HG02943 (cell line): ENCODE data around the gene APBB2.
"Not testable (repeated sequence)": the region's sequence is repeated elsewhere in the genome, so short reads cannot be mapped to it uniquely, and the experiment has no call there.

Experiments used
- ATAC-seq: cut with Tn5 transposase; IDR thresholded peaks from one replicate; pipeline ENCODE4 v1.9.1; 2021; ENCODE audit warnings: mild to moderate bottlenecking, low read depth, moderate library complexity; ENCODE audit not compliant: unreplicated experiment

Gene APBB2

DNA sequence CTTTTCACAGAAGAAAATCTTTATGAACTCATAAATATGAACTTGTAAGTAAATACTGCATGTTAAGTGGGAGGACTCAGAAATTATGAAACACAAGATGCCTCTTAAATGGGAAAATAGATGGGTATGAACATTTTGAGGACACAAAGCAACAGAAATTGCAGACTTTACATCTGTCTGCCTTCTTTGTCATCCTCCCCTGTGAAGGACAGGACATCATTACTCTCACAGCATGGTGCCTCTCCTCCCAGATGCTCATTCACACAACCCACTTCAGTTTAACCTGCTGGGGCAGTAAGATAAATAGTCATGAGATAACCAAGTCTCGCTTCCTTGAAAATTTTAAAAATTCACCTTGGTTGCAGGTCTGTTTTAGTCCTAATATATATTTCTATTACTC is 144.5 kb downstream of the APBB2 start:
- ATAC-seq = no peak

DNA sequence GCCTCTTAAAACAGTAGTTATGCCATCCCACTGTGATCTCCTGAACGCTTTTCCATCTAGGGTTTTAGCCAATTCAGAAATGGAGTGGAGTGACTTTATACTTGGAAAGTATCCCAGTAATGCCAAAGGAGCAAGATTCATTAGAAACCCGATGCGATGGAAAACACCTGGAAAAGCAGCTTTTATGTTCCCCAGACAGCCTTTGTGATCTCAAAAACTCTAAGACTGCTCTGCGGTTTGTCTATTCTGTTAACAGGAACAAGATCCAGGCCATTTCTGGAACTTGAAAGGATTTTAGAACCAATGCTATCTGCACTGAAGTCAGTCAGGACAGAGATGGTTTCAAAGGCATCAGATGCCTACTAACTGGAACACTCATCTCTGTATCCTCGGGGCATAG is 145.1 kb downstream of the APBB2 start:
- ATAC-seq = no peak

DNA sequence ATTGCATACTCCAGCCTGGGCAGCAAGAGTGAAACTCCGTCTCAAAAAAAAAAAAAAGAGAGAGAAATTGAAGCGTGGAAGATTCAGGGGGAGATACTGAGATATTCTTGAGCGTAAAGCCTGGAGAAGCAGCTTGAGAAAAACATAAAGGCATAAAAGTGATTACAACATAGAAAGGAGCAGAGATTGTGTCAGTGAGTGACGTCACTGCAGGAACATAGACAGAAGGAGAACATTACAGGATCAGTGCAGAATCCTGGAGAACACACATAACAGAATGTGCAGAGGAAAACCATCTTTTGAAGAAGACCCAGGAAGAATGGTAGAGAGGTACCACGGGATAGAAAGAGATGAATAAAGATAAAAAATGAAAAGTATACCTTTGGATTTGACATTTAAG is 147.0 kb downstream of the APBB2 start:
- ATAC-seq = no peak

DNA sequence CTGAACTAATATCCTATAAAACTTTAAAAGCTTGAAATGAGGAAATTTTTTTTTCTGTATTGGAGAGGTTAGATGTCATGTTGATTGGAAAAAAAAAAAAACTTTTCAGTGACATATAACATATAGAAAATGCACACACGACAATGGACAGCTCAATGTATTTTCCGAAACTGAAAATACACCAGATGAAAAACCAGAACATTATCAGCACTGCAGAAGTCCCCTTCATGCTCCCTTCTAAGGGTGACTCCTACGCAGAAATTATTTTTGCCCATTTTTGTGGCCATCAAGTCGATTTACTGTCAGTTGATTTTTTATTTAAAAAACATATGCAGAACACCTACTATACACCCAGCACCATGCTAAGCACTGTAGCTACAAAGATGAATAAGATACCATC is 148.3 kb downstream of the APBB2 start:
- no peak for ATAC-seq

DNA sequence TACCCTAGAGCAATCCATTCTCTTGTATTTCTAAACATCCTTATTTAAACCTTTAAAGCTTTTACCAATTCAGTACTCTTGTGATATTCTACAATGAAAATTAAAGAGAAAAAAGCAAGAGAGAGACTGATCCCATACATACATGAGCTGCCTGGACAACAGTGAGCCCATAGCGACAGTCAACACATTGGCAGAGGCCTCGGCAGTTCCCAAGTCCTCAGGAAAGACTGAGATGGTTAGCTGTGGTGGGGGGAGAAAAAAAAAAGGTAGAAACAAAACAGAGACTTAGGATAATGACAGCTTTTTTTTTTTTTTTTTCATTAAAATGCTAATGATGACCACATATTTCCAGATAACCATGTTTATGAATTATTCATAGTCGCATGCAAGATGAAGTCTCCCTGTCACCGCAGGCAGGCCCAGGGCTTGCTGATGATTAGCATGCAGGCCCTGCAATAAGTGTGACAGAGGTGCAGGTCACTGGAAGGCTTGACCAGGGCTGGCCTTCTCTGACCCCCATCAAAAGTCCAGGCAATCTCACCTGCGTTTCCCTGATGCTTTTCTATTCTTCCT is 148.8 kb downstream of the APBB2 start:
- no peak for ATAC-seq

DNA sequence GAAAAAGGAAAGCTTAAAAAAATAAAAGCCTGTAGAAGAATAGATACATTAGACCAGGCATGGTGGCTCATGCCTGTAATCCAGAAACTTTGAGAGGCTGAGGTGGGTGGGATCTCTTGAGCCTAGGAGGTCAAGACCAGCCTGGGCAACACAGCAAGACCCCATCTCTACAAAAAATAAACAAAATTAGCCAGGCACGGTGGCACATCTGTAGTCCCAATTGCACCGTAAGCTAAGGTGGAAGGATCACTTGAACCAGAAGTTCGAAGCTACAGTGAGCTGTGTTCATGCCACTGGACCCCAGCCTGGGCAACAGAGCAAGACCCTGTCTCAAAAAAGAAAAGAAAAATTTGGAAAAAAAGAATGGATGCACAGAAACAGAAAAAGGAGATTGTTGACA is 149.4 kb downstream of the APBB2 start:
- ATAC-seq = no peak

DNA sequence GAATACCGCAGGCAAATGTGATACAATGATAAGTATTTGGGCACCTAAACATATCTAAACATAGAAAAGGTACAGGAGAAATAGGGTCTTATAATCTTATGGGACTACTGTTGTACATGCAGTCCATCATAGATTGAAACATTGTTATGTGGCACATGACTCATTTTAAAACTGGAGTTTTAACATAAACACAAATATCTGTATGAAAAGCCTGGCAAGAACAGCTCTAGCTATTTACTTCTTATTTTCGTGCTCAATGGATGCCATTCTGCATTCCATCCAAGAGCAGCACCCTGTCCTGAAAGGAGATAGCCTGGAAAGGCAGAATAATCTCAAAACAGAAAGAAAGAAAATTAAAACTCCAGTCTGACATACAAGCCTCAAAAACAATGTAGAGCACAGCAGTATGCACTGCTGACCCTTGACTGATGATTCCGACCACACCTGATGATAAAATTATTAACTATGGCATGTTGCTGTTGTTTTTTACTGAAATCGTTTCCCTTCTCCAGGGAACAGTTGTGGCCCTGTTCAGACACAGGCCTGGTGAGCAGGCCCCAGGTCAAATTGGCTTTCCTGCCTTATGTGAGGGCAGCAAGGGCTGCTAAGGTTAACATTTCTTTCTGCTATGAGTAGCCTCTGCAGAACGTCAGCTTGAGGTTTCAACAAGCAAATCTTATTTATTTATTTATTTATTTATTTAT is 152.7 kb downstream of the APBB2 start:
- no peak for ATAC-seq

DNA sequence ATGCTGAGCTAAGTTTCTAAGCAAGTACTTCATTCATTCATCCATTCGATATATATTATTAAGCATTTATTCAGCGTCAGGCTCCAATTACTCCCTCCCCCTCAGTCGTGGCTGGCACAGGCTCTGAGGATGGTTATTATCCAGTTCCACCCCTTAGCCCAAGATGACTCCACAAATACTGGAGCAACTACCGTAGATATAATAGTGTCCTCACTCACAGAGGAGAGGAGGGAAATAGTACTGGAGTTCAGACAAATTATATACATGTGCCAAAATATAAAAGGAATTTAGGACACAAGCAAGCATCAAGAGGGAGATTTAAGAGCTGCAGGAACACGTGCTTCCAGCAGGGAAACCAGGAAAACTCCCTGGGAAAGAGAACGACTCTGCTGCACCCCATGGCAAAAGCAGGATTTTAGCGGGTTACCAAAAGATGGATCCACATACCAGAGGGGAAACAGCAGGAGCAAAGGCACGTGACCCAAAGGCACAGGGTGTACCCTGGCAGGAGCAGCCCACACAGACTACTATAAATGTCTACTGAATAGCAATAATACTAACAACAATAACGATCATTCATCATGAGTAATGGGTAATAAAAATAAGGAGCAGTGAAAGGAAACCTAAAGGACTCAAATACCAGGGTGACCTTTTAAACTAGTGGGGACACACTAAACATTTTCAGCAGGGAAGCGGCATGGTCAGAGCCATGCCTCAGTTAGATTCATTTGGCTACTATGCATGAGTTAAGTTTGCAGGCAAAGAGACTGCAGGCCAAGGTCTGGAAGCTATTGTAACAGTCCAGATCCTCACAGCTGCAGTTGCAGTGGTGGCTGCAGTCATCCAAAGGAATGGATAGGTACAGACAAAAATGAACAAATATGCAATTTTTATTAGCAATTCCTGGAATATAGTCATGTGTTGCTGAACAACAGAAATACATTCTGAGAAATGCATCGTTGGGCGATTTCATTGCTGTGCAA is 153.7 kb downstream of the APBB2 start:
- ATAC-seq = no peak

DNA sequence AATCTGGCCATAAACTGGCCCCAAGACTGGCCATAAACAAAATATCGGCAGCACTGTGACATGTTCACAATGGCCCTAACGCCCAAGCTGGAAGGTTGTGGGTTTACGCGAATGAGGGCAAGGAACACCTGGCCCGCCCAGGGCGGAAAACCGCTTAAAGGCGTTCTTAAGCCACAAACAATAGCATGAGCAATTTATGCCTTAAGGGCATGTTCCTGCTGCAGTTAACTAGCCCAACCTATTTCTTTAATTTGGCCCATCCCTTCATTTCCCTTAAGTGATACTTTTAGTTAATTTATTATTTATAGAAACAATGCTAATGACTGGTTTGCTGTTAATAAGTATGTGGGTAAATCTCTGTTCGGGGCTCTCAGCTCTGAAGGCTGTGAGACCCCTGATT is 154.9 kb downstream of the APBB2 start:
- ATAC-seq = not testable (repeated sequence)

DNA sequence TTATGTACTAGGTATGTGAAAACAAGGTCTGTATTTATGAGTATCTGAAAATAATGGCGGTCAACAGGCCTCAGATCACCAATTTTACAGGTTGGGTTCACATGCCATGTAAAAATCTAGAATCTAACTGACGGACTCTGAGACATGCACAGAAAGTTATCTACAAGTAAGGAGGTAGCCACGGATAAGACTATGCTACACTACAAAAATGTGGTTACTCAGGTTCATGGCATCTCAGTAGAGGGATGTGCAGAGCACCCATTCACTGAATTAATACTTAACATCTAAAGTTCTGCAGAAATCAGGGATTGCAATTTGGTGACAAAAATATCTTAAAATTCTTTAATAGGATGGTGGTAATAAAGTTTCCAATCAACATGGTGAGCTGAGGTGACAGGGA is 155.9 kb downstream of the APBB2 start:
- no peak for ATAC-seq

DNA sequence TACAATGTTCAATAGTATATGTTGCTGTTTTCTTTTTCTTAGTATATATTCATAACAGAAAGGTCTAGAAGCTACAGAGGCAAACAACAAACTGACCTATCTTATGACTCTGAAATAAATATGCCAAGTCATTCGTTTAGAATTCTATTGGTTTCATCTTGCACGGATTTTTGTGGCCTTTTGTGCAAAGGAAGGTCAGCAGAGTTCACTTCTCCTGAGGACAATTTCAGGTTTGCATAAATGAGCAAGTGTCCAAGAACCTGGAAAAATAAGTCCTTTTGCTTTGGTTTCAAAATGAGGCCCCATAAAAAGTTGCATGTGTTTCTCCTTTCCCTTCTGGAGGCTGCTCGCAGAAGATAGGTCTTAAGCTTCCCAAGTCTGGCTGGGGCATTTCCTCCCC is 156.9 kb downstream of the APBB2 start:
- no peak for ATAC-seq

DNA sequence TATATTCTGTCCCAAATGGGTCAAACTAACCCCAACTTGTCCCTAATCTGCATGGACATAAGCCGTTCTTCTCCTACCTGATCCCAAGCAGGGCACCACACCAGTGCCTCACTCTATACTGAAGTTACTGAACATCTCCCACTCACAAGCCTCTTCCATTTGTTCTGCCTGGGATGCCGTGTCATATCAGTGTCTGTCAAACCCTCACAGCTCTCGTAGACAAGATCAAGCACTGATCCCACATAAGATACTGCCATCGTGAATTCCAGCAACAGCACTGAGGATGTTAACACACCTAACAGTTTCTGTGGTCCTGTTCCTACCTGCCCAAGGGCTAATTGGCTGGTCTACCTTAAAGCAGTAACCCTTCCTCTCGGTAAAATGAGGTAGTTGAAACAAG is 162.1 kb downstream of the APBB2 start:
- no peak for ATAC-seq

DNA sequence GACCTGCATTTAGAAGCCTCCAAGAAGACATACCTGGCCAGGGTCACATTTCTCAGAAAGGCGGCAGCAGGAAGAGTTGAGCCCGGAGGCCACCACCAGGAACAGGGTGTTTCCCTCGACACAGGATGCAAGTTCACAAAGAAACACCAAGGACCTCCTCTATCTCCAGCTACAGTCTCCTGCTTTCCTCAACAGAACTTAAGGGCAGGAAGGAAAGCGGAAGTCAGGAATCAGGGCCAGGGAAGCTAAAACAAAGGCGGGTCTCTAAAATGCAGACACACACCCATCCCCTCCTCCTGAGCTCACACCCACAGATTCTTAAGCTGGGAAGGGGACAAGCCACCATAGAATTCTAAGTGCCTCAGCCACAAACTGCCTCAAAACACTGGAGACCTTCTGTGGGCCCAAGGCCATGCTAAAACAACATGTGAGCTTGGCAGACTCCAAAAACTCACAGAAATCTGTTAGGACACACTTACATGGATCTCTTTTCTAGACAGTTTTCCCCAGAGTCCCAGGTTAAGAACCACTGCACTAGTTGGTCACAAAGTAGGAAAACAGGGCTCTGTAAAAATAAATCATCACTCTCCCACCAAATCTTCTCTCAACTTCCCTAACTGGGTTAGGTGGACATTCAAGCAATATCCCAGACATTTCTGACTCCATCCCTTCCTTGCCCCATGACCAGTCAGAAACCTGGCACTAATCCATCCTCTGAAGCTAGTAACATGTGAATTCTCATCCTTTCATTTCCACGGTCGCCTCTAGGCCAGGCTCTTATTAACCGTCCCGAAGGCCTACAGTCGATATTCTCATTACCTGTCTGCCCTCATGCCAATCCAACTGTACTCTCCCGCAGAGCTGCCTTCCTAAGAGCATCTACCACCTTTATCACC is 163.2 kb downstream of the APBB2 start:
- ATAC-seq = no peak

DNA sequence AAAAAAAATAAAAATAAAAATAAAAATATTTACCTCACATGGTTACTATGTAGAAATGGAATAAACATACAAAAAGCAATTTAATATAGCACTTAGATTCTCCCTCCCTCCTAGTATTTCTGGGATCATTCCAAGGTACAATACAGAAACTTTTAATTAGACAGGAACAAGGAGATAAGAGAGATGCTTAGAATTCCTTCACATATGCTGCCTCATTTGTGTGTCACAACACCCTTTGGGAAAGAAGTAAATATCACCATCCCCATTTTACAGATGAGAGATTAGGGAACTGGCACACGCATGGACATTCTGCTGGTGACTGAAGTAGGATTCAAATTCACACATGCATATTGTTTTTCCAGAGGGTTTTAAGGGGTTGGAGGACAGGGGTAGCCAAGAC is 164.2 kb downstream of the APBB2 start:
- ATAC-seq = no peak

DNA sequence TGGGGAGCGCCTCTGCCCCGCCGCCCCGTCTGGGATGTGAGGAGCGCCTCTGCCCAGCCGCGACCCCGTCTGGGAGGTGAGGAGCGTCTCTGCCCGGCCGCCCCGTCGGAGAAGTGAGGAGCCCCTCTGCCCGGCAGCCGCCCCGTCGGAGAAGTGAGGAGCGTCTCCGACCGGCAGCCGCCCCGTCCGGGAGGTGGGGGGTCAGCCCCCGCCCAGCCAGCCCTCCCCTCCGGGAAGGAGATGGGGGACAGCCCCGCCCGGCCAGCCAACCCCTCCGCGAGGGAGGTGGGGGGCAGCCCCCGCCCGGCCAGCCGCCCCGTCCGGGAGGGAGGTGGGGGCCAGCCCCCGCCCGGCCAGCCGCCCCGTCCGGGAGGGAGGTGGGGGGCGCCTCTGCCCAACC is 165.2 kb downstream of the APBB2 start:
- not testable (repeated sequence) for ATAC-seq

DNA sequence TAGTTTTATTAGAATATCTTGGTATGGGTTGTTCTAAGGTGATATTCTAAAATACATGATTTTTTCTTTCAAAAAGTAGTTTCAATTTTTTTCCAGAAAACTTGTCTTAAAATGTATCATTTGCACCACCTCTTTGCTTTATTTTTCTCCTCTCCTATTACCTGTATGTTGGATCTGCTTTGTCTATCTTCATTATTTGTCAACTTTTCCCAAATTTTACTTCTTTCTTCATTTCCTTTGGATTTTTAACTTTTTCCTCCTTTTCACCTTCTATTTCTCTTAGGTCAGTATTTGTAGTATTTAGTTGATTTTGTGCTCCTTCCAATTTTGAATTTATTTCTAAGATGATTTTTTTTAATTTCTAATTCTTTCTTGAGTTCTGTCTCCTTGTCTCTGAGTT is 169.6 kb downstream of the APBB2 start:
- ATAC-seq = no peak

DNA sequence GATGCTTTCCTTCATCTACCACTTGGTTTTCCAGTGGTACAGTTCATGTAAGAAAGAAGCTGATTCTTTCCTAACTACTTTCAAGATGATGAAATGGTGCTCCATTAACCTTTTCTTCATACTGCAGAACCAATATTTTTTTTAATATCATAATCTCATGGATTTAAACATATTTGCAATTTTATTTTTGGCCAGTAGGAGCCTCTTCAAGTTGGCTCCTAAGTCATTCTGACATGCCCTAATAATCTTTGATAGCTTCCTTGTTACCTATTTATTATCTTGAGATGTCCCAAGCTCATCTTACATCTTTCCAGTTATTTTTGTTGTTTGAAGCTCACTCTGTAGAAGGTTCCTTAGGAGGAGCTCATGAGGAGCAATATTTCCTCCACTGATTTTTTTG is 170.2 kb downstream of the APBB2 start:
- no peak for ATAC-seq

DNA sequence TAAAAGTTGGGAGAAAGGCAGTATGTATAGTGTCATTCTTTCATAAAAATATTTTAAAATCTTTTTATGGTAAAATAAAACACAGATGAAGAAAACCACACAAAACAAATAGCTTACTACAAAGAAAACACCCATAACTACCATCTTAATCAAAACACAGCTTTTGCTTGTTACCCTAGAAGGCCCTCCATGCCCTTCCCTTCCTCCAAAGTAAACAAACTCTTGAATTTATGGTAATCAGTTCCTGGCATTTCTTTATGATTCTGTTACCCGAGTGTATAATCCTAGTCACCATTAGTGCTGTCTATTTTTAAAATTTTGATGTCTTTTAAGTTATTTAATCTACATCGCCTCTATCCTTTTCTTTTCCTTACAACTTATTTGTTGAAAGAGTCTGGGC is 170.9 kb downstream of the APBB2 start:
- ATAC-seq = no peak

DNA sequence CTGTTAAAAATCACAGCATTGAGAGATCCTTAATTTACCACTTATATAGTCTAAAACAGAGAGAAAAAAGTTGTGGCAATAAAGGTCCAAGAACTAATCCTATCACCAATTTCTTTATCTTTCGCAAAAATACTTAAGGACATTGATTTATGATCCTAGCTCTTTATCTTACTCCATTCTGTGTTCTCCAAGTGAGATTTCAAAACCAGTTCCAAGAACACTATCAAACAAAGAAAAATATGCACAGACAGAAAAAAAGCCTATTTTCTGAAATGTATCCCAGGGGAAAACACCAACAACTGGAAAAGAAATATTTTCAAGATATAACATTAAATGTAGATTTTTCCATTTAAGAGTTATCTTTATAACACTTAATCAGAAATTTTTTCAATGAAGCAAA is 172.8 kb downstream of the APBB2 start:
- ATAC-seq = no peak

DNA sequence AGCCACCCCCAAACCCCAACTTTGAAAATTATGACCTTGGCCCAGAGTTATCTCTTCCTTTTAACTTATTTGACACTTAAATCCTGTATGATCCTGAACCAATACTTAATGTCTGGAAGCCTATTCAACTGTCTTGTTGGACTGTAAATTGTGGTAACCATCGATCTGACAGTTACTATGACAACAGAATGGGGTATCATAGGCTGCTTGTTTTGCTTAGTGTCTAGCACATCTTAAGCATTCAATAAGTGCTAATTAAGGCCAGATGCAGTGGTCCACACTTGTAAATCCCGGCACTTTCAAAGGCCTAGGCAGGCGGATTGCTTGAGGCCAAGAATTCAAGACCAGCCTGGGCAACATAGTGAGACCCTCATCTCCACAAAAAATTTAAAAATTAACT is 175.0 kb downstream of the APBB2 start:
- no peak for ATAC-seq

DNA sequence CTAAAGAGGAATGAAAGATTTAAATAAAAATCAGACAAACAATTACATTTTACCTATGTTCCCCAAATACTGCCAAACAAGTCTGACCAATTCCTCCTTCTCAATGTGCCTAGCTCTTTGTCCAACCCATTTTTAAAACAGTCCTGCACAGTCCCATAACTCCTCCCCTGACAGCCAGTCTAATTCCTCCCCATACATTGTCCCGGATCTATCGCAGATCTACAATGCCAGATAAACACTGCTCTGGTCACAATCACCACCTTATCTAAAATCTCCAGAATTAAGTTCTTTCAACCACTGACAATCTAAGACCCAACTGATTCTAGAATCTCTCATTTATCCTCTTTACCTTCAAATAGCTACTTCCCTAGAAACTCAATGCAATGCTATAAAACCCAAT is 176.0 kb downstream of the APBB2 start:
- no peak for ATAC-seq
